Measurements from ENCODE around the gene RAB22A.

DNA sequence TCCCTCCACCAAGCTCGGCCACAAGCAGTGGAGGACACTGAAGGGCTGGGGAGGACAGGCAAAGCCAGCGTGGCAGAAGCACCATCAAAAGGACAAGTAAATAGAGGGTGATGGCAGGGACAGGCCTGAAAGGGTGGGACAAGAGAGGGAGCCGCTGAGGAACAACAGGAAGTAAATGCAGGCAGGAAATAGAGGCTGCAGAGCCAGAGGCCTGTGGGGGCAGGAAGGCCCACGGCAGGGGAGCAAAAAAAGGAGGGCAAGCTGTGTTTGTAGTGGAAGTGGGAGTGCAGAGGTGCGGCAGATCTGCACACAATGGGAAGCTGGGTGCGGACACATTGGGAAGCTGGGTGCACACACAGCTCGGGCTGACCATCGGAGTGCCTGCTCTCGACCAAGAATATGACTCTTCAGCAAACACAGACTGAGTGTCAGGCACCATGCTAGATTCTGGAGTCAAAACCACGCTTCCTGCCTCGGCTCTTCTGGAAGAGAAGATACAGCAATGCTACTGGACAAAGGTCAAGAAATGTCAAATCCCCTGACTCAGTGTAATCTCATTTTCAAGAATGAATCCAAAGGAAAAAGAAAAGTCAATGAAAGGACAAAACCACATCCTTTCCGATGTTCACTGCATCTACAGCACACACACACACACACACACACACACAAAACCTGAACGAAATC is 40.4 kb upstream of the RAB22A start:
- TF ChIP-seq, protein P1, sequence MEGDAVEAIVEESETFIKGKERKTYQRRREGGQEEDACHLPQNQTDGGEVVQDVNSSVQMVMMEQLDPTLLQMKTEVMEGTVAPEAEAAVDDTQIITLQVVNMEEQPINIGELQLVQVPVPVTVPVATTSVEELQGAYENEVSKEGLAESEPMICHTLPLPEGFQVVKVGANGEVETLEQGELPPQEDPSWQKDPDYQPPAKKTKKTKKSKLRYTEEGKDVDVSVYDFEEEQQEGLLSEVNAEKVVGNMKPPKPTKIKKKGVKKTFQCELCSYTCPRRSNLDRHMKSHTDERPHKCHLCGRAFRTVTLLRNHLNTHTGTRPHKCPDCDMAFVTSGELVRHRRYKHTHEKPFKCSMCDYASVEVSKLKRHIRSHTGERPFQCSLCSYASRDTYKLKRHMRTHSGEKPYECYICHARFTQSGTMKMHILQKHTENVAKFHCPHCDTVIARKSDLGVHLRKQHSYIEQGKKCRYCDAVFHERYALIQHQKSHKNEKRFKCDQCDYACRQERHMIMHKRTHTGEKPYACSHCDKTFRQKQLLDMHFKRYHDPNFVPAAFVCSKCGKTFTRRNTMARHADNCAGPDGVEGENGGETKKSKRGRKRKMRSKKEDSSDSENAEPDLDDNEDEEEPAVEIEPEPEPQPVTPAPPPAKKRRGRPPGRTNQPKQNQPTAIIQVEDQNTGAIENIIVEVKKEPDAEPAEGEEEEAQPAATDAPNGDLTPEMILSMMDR (conservative IDR thresholded peaks at IDR 0.05 in 1 of 2, IDR thresholded peaks at IDR 0.05 in 1 of 2; ENCODE audit: extremely low read depth in 1 of 2, insufficient read depth in 1 of 2, low read depth in 1 of 2, low read length in 2 of 2), result no peak
- no peak for TF ChIP-seq EZH2 (IDR thresholded peaks at IDR 0.05; ENCODE audit: borderline replicate concordance, low read length)

Data from mammary epithelial cell (primary cell).